Right atrium auricular region (tissue), 2 donors: Measurements from ENCODE around the gene LINGO1. TPM values are rescaled to one million over a fixed set of nuclear protein-coding genes. Genes with fewer than 3 reads are reported as not detected.

Experiments
- DNase-seq: peaks from one replicate; pipeline ENCODE4 v3.0.0-alpha.2; 2019; ENCODE audit warnings: low spot score
- H3K27ac ChIP-seq, 2 donors: fragments of 200-600 bp; sonication (generic); 1 replicate in 1 of 2; 2 replicates in 1 of 2; pipeline ENCODE4 v1.5.1; 2016 to 2019
- H3K27me3 ChIP-seq, 2 donors: fragments of 200-600 bp; sonication (generic); one replicate each; pipeline versions ENCODE4 v1.5.1 to v1.6.0; 2017 to 2019
- H3K36me3 ChIP-seq: fragments of 200-600 bp; sonication (generic); one replicate; pipeline ENCODE4 v1.5.1; 2016
- H3K4me1 ChIP-seq, 2 donors: fragments of 200-600 bp; sonication (generic); one replicate each; pipeline versions ENCODE4 v1.5.1 to v1.6.0; 2017 to 2019
- H3K4me3 ChIP-seq, 2 donors: fragments of 200-600 bp; sonication (generic); 1 replicate in 1 of 2; 2 replicates in 1 of 2; pipeline ENCODE4 v1.5.1; 2017 to 2019; ENCODE audit warnings: mild to moderate bottlenecking in 1 of 2, moderate library complexity in 1 of 2
- H3K9me3 ChIP-seq, 2 donors: fragments of 200-600 bp; sonication (generic); one replicate each; pipeline ENCODE4 v1.5.1; 2019
- total RNA-seq, 2 donors: library from RNA; depleted of rRNA; stranded (reverse); fragments of >200 nt; gene quantifications; one replicate each; pipeline ENCODE4 v1.1.0, GENCODE V29; 2016
- TF ChIP-seq, protein P1 (sequence below), 2 donors: fragments of 200-600 bp; sonication (generic); IDR thresholded peaks; one replicate each; pipeline ENCODE4 v1.5.1; 2019; ENCODE audit warnings: antibody characterized with exemption in 2 of 2

LINGO1 gene
- total RNA-seq, 2 donors from 2014 or later = 7.0 to 9.4 TPM

DNA sequence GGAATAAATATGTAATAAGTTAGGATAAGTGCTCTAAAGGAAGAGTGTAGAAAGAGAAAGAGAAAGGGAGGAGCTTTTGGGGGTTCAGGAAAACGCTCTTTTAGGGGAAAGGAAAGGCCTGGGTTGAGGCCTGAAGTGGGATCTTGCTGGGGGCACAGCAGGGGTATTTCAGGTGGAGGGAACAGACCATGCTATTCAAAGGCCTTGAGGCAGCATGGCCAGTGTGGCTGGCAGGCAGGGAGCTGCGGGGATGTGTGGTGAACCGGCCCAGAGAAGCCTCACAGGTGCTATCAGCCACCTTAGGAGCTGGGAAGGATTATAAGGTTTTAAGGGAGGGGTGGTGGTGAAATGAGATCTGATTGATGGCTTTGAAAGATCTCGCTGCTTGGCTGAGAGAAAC, 66.6 kb downstream of the LINGO1 start:
- no peaks in the 10 kb centered on the region for H3K9me3 ChIP-seq
- H3K4me1 ChIP-seq = peaks cover 0 to 6% of the 10 kb centered on the region in 2 donors
- no peak overlapping the region for H3K4me3 ChIP-seq
- no peaks in the 10 kb centered on the region for H3K36me3 ChIP-seq
- no peak for DNase-seq
- TF ChIP-seq, protein P1, sequence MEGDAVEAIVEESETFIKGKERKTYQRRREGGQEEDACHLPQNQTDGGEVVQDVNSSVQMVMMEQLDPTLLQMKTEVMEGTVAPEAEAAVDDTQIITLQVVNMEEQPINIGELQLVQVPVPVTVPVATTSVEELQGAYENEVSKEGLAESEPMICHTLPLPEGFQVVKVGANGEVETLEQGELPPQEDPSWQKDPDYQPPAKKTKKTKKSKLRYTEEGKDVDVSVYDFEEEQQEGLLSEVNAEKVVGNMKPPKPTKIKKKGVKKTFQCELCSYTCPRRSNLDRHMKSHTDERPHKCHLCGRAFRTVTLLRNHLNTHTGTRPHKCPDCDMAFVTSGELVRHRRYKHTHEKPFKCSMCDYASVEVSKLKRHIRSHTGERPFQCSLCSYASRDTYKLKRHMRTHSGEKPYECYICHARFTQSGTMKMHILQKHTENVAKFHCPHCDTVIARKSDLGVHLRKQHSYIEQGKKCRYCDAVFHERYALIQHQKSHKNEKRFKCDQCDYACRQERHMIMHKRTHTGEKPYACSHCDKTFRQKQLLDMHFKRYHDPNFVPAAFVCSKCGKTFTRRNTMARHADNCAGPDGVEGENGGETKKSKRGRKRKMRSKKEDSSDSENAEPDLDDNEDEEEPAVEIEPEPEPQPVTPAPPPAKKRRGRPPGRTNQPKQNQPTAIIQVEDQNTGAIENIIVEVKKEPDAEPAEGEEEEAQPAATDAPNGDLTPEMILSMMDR (IDR thresholded peaks at IDR 0.05) = no peak
- no peaks in the 10 kb centered on the region for H3K27me3 ChIP-seq
- no peak overlapping the region for H3K27ac ChIP-seq

DNA sequence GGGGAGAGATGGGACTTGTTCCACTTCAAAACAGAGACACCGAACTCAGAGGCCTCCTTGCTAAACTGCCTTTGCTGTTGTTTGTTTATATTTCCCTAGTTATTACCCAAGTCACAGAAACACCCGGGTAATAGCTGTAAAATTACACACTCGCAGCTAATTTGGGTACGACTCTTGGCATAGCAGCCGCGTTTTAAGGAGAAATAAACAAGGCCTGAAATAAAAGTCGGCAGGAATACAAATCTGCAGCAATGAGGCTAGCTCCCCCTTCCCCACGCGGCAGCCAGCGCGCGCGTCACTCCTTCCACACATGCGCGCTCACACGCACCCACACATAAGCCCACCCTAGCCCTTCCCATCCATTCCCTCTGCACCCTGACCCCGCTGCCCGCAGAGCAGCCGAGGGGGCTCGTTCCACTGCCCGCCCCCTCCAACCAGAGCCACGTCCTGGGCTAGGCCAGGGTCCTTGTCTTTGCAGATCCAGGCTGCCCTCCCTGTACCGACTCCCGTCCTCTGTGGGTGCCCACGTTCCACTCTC, 67.3 kb downstream of the LINGO1 start:
- no peak for DNase-seq
- Histone ChIP-seq H3K4me1 (peaks cover 0 to 6% of the 10 kb centered on the region in 2 donors), H3K9me3 (no peaks in the 10 kb centered on the region), H3K27ac (no peak overlapping the region), H3K4me3 (no peak overlapping the region), H3K27me3 (no peaks in the 10 kb centered on the region), H3K36me3 (no peaks in the 10 kb centered on the region)
- TF ChIP-seq, protein P1 (IDR thresholded peaks at IDR 0.05) = no peak

DNA sequence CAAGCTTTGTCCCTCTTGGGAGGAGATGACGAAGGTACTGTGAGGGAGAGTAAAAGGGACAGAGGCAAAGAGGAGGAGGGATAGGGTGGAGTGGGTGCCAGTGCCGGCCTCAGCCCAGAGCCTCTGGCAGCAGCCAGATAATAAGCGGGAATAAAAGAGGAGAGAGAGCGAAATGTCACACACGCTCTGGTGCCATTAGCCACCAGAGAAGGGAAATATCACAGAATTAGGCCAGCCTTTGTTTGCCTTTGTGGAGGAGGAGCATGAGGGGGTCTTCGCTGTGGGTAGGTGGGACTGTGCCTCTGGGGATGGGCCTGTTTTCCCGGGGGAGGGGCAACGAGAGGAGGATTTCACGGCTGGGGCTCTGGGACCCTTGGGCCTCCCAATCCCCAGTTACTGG, 67.8 kb downstream of the LINGO1 start:
- TF ChIP-seq, protein P1 (IDR thresholded peaks at IDR 0.05) = no peak
- H3K4me1 ChIP-seq = peaks cover 0 to 6% of the 10 kb centered on the region in 2 donors

DNA sequence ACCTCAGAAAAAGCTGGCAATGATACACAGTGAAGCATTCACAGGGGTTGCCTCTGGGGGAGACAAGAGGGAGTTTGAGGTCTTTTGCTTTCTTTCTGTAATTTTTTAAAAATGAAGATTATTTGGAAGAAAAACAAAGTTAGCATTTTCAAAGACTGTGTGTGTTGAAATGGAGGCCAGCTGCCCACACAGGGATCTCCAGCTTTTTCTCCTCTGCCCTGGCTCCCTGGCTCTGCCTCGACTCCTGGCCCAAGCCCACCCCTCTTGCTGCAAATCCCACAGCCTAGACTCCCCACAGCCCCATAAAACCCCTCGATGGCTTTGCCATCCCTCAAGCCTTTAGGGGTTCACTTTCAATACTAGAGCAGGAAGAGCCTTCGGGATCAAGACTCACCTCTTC, 68.4 kb downstream of the LINGO1 start:
- DNase-seq = no peak

More for the DNA sequence above, 67.8 kb downstream of the LINGO1 start:
- no peaks in the 10 kb centered on the region for H3K27me3 ChIP-seq
- H3K36me3 ChIP-seq = no peaks in the 10 kb centered on the region
- H3K9me3 ChIP-seq = no peaks in the 10 kb centered on the region
- DNase-seq = no peak
- no peak overlapping the region for H3K4me3 ChIP-seq
- H3K27ac ChIP-seq = no peak overlapping the region

DNA sequence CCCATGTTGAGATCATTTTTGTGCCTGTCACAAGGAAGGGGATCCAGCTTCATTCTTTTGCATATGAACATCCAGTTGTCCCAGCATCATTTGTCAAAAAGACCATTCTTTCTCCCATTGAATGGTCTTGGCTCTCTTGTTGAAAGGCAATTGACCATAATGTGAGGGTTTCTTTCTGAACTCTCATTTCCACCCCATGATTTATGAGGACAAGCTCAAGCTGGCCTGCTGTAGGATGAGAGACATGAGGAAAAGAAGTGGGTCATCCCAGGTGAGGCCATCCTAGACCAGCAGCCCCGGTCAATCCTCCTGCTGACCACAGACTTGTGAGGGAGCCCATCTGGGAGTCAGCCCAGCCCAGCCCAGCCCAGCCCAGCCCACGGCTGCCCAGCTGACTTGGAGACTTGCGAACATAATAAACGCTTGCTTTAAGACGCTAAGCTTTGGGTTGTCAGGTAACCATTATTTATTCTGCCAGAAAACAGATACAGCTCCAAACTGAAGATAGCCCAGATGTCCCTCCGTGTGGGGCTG, 69.0 kb downstream of the LINGO1 start:
- no peak for DNase-seq
- TF ChIP-seq, protein P1 (IDR thresholded peaks at IDR 0.05) = no peak
- Histone ChIP-seq H3K27me3 (no peaks in the 10 kb centered on the region), H3K36me3 (no peaks in the 10 kb centered on the region), H3K27ac (no peak overlapping the region), H3K9me3 (no peaks in the 10 kb centered on the region), H3K4me1 (peaks cover 0 to 6% of the 10 kb centered on the region in 2 donors), H3K4me3 (no peak overlapping the region)

More for the DNA sequence above, 68.4 kb downstream of the LINGO1 start:
- Histone ChIP-seq H3K27ac (no peak overlapping the region), H3K9me3 (no peaks in the 10 kb centered on the region), H3K4me3 (no peak overlapping the region), H3K27me3 (no peaks in the 10 kb centered on the region), H3K4me1 (peaks cover 0 to 6% of the 10 kb centered on the region in 2 donors), H3K36me3 (no peaks in the 10 kb centered on the region)
- TF ChIP-seq, protein P1 (IDR thresholded peaks at IDR 0.05) = no peak

Other genes starting within 250 kb of the LINGO1 start
- 10 to 100 TPM; 44.2 to 59.8 TPM for gene PEAK1, start 212.8 kb downstream of the LINGO1 start, total RNA-seq
- 10 to 100 TPM; 30.9 to 34.7 TPM for gene HMG20A, start 212.0 kb downstream of the LINGO1 start, total RNA-seq